ENCODE data around the gene CDHR2. TPM values are rescaled to one million over a fixed set of nuclear protein-coding genes. Genes with fewer than 3 reads are reported as not detected.

Gene CDHR2
- total RNA-seq, 1 donor from 2014 or later: 0.45 TPM

GRCh38 chr5:176621661-176622079, 72.5 kb downstream of the CDHR2 start:
- Mint-ChIP-seq H3K36me3 (no peaks in the 10 kb centered on the region), H3K4me1 (peaks cover 6% of the 10 kb centered on the region)
- DNase-seq (ENCODE audit: low spot score in 2 of 2, unreplicated experiment in 2 of 2): no peak

GRCh38 chr5:176624142-176624541, 75.0 kb downstream of the CDHR2 start:
- peaks cover 97% of the 10 kb centered on the region for H3K27me3 Mint-ChIP-seq (ENCODE audit: low read depth)
- H3K36me3 Mint-ChIP-seq: no peaks in the 10 kb centered on the region

More at GRCh38 chr5:176621661-176622079, 72.5 kb downstream of the CDHR2 start:
- Mint-ChIP-seq H3K4me3 (no peak overlapping the region), H3K27ac (no peak overlapping the region), H3K9me3 (no peaks in the 10 kb centered on the region), H3K27me3 (ENCODE audit: low read depth) (peaks cover 96% of the 10 kb centered on the region)
- TF ChIP-seq, protein P1, sequence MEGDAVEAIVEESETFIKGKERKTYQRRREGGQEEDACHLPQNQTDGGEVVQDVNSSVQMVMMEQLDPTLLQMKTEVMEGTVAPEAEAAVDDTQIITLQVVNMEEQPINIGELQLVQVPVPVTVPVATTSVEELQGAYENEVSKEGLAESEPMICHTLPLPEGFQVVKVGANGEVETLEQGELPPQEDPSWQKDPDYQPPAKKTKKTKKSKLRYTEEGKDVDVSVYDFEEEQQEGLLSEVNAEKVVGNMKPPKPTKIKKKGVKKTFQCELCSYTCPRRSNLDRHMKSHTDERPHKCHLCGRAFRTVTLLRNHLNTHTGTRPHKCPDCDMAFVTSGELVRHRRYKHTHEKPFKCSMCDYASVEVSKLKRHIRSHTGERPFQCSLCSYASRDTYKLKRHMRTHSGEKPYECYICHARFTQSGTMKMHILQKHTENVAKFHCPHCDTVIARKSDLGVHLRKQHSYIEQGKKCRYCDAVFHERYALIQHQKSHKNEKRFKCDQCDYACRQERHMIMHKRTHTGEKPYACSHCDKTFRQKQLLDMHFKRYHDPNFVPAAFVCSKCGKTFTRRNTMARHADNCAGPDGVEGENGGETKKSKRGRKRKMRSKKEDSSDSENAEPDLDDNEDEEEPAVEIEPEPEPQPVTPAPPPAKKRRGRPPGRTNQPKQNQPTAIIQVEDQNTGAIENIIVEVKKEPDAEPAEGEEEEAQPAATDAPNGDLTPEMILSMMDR (IDR thresholded peaks at IDR 0.05; ENCODE audit: unreplicated experiment): no peak

GRCh38 chr5:176624938-176625337, 75.8 kb downstream of the CDHR2 start:
- no peaks in the 10 kb centered on the region for H3K9me3 Mint-ChIP-seq
- H3K36me3 Mint-ChIP-seq: no peaks in the 10 kb centered on the region
- peaks cover 6% of the 10 kb centered on the region for H3K4me1 Mint-ChIP-seq
- H3K27ac Mint-ChIP-seq: no peak overlapping the region
- DNase-seq (ENCODE audit: low spot score in 2 of 2, unreplicated experiment in 2 of 2): no peak
- no peak overlapping the region for H3K4me3 Mint-ChIP-seq
- peaks cover 97% of the 10 kb centered on the region for H3K27me3 Mint-ChIP-seq (ENCODE audit: low read depth)
- TF ChIP-seq, protein P1 (IDR thresholded peaks at IDR 0.05; ENCODE audit: unreplicated experiment): no peak

More at GRCh38 chr5:176624142-176624541, 75.0 kb downstream of the CDHR2 start:
- H3K4me3 Mint-ChIP-seq: no peak overlapping the region
- TF ChIP-seq, protein P1 (IDR thresholded peaks at IDR 0.05; ENCODE audit: unreplicated experiment): no peak
- peaks cover 6% of the 10 kb centered on the region for H3K4me1 Mint-ChIP-seq
- no peaks in the 10 kb centered on the region for H3K9me3 Mint-ChIP-seq
- H3K27ac Mint-ChIP-seq: no peak overlapping the region
- DNase-seq (ENCODE audit: low spot score in 2 of 2, unreplicated experiment in 2 of 2): no peak

- Mint-ChIP-seq H3K4me1 (peaks cover 2% of the 10 kb centered on the region), H3K27me3 (ENCODE audit: low read depth) (peaks cover 94% of the 10 kb centered on the region), H3K4me3 (no peak overlapping the region), H3K9me3 (no peaks in the 10 kb centered on the region), H3K27ac (no peak overlapping the region), H3K36me3 (no peaks in the 10 kb centered on the region)
- DNase-seq (ENCODE audit: low spot score in 2 of 2, unreplicated experiment in 2 of 2): no peak
- TF ChIP-seq, protein P1 (IDR thresholded peaks at IDR 0.05; ENCODE audit: unreplicated experiment): no peak
These were observed 76.4 kb downstream of the CDHR2 start for GRCh38 chr5:176625512-176625911.

DNA sequence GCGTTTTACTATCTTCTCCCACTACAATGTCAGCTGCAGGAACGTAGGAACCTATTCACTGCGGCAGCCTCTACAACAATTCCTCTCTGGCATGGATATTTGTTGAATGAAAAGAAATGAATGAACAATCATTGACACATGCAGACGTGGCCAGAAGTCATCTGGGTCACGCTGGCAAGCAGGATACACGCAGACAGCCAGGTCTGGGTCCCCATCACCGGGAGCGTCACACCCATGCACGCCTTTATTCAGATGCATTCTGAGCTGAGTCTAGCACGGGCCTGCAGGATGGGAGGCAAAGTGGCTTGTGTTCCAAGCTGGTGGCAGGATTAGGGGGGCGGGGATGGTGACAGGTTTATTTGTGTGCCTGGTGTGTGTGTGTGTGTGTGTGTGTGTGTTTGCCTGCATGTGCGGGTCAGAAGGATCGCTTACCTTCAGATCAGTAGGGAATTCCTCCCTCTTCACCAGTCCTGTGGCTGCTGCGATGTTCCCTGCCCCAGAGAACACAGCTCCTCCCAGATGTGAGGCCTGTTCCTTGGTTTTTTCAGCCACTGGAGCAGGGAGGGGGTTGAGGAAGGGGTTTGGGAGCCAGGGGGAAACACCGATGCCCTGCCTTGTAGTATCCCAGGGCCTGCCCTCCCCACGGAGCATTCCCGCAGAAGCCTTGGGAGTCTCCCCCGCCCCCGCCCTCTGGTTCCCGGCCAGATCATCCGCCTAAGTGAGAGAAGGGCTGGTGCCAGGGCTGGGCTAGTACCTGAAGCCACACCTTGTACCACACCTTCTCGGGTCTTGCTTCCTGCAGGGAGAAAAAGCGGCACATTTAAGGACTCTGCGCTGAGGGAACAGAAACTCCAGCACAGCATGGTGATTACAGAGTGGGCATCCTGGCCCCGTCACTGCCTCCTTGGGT, 77.1 kb downstream of the CDHR2 start:
- TF ChIP-seq, protein P1 (IDR thresholded peaks at IDR 0.05; ENCODE audit: unreplicated experiment): no peak
- peaks cover 4% of the 10 kb centered on the region for H3K4me1 Mint-ChIP-seq
- no peaks in the 10 kb centered on the region for H3K36me3 Mint-ChIP-seq
- DNase-seq (ENCODE audit: low spot score in 2 of 2, unreplicated experiment in 2 of 2): no peak
- H3K9me3 Mint-ChIP-seq: no peaks in the 10 kb centered on the region
- no peak overlapping the region for H3K4me3 Mint-ChIP-seq
- no peak overlapping the region for H3K27ac Mint-ChIP-seq
- peaks cover 94% of the 10 kb centered on the region for H3K27me3 Mint-ChIP-seq (ENCODE audit: low read depth)

All from mesothelial cell of epicardium (in vitro differentiated cells).